Gastrocnemius medialis (tissue), 4 donors: ENCODE results near the gene ADIPOR2.

Experiments
- POLR2A ChIP-seq, 2 donors: fragments of 450-650 bp; IDR thresholded peaks; one replicate each; pipeline ENCODE4 v1.6.1; 2017; ENCODE audit warnings: antibody characterized with exemption in 2 of 2, mild to moderate bottlenecking in 2 of 2, moderate library complexity in 2 of 2
- TF ChIP-seq, protein P1 (sequence below), 5 experiments: fragments of 450-650 bp in 3 of 5; fragments of 200-600 bp in 2 of 5; sonication (generic) in 2 of 5; IDR thresholded peaks in 4 of 5; conservative IDR thresholded peaks in 1 of 5; 1 replicate in 4 of 5; 2 replicates in 1 of 5; pipeline ENCODE4 v1.5.1; 2016 to 2019; ENCODE audit warnings: antibody characterized with exemption in 5 of 5, mild to moderate bottlenecking in 3 of 5, moderate library complexity in 3 of 5

DNA sequence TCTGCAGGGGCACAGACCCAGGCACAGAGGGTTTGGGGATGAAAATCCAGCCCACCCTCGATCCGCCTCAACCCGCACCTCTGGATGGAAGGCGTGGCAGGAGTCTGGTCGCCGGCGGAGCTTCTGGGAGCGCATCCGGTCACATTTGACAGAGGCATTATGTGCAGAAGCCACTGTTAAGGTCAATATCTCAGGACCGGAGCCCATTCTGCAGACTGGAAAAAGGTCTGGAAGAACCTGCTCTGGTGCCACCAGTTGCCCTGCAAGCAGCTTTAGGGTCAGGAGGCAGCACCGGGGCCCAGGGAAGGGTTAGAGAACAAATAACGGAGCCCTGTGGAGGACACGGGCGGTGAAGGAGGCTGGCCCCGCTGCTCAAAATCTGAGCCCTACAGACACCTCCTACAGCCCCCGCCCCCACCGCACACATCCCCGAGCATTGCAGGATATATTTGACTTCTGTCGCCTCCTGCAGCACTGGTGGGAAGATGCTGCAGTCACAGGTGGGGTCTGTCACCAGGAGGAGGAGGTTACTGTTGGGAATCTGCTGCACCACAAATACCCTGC lies 104.4 kb downstream of the ADIPOR2 start:
- TF ChIP-seq POLR2A (IDR thresholded peaks at IDR 0.05), result no peak
- TF ChIP-seq, protein P1, sequence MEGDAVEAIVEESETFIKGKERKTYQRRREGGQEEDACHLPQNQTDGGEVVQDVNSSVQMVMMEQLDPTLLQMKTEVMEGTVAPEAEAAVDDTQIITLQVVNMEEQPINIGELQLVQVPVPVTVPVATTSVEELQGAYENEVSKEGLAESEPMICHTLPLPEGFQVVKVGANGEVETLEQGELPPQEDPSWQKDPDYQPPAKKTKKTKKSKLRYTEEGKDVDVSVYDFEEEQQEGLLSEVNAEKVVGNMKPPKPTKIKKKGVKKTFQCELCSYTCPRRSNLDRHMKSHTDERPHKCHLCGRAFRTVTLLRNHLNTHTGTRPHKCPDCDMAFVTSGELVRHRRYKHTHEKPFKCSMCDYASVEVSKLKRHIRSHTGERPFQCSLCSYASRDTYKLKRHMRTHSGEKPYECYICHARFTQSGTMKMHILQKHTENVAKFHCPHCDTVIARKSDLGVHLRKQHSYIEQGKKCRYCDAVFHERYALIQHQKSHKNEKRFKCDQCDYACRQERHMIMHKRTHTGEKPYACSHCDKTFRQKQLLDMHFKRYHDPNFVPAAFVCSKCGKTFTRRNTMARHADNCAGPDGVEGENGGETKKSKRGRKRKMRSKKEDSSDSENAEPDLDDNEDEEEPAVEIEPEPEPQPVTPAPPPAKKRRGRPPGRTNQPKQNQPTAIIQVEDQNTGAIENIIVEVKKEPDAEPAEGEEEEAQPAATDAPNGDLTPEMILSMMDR (IDR thresholded peaks at IDR 0.05 in 4 of 5, conservative IDR thresholded peaks at IDR 0.05 in 1 of 5), result no peak
